Measurements from ENCODE around the gene DHX9.

- TF ChIP-seq FOXM1 (IDR thresholded peaks at IDR 0.05; ENCODE audit: borderline replicate concordance, low read depth): no peak
- TF ChIP-seq TAF1 (IDR thresholded peaks at IDR 0.05; ENCODE audit: low read depth): no peak
- no peak for TF ChIP-seq CEBPB (IDR thresholded peaks at IDR 0.05)
- TF ChIP-seq EP300 (IDR thresholded peaks at IDR 0.05; ENCODE audit: borderline replicate concordance): no peak
These were observed 44.4 kb upstream of the DHX9 start for GRCh38 chr1:182794676-182795201.

Measured in Ishikawa (cell line).